ENCODE data around the gene TNFRSF6B. TPM values are rescaled to one million over a fixed set of nuclear protein-coding genes. Genes with fewer than 3 reads are reported as not detected.

TNFRSF6B gene
- total and polyA plus RNA-seq, 2 donors (not counting 3 experiments of a cell fraction or from before 2014, with no cell fraction given): 0.69 to 11.3 TPM

DNA sequence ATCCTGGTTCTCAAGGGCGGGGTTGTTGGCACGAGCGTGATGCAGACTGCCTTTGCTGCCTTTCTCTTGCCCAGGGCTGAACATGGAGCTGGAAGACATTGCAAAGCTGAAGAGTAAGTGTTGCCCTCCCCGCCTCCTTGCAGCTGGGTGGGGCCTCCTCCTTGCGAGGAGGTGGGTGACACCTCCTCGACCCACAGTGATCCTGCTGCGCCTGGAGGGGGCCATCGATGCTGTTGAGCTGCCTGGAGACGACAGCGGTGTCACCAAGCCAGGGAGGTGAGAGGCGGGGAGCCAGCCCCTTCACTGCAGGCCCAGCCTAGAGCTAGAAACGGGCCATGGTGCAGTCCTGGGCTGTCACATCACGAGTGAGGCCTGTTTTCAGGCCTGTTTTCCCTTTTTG lies 18.4 kb upstream of the TNFRSF6B start:
- Histone ChIP-seq H3K9me3 (replicated peaks; ENCODE audit: control insufficient read depth, insufficient read depth, low read length) (no peaks in the 10 kb centered on the region), H3K27me3 (ENCODE audit: control insufficient read depth in 2 of 2, insufficient read depth in 2 of 2, low read length in 2 of 2) (no peaks in the 10 kb centered on the region), H3K27ac (ENCODE audit: insufficient read depth, low read depth, low read length) (no peak overlapping the region), H3K9ac (replicated peaks; ENCODE audit: extremely low read depth, insufficient read depth, low read length) (no peak overlapping the region), H3K4me2 (ENCODE audit: insufficient read depth, low read length) (no peak overlapping the region), H3K36me3 (ENCODE audit: control insufficient read depth in 2 of 2, extremely low read depth in 1 of 2, insufficient read depth in 2 of 2, low read length in 2 of 2) (peaks cover 0 to 12% of the 10 kb centered on the region in 2 experiments), H3K4me1 (ENCODE audit: control insufficient read depth, extremely low read depth, insufficient read depth, low read length) (peaks cover 21% of the 10 kb centered on the region), H2AFZ (ENCODE audit: low read depth, low read length) (no peak overlapping the region), H4K20me1 (replicated peaks; ENCODE audit: control insufficient read depth, extremely low read depth, insufficient read depth, low read length) (no peaks in the 10 kb centered on the region), H3K9me1 (replicated peaks; ENCODE audit: control insufficient read depth, extremely low read depth, insufficient read depth, low read length) (no peaks in the 10 kb centered on the region), H3K79me2 (ENCODE audit: control insufficient read depth, insufficient read depth, low read length) (no peaks in the 10 kb centered on the region), H3K4me3 (replicated peaks in 1 of 3; ENCODE audit: insufficient read depth in 1 of 3, low read depth in 1 of 3, low read length in 3 of 3) (no peak overlapping the region)
- DNase-seq (ENCODE audit: low read depth, low spot score): no peak
- FAIRE-seq: no peak
- ChIA-PET CTCF (no interaction called here), POLR2A (no interaction called here)
- intact Hi-C loops (cut with micrococcal nuclease) (no loop called here), dilution Hi-C loops (cut with MboI; ENCODE audit: extremely low pct_ligation_motif_present, low sequenced_read_pairs) (no loop called here)
- BruUV-seq (replicated peaks): no TSS peak
- no peak for TF ChIP-seq MYC (IDR thresholded peaks at IDR 0.05; ENCODE audit: low read depth, low read length)
- no peak for TF ChIP-seq JUN (IDR thresholded peaks at IDR 0.05; ENCODE audit: borderline replicate concordance, insufficient read depth, insufficient read length, low read depth)
- TF ChIP-seq FOS (IDR thresholded peaks at IDR 0.05; ENCODE audit: borderline replicate concordance, insufficient read depth, low read length): no peak
- TF ChIP-seq GATA2 (IDR thresholded peaks at IDR 0.05; ENCODE audit: insufficient read depth, insufficient read length, low read depth, low read length): no peak
- no peak for TF ChIP-seq EZH2 (IDR thresholded peaks at IDR 0.05; ENCODE audit: borderline replicate concordance, low read depth, low read length, severe bottlenecking)
- TF ChIP-seq, protein P1, sequence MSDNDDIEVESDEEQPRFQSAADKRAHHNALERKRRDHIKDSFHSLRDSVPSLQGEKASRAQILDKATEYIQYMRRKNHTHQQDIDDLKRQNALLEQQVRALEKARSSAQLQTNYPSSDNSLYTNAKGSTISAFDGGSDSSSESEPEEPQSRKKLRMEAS (IDR thresholded peaks at IDR 0.05; ENCODE audit: insufficient read depth, insufficient read length): no peak
- TF ChIP-seq POLR2A (IDR thresholded peaks at IDR 0.05; ENCODE audit: low read depth, low read length): no peak
- TF ChIP-seq POLR2AphosphoS5 (IDR thresholded peaks at IDR 0.05; ENCODE audit: insufficient read depth, low read depth, low read length): no peak
- TF ChIP-seq, protein P2, sequence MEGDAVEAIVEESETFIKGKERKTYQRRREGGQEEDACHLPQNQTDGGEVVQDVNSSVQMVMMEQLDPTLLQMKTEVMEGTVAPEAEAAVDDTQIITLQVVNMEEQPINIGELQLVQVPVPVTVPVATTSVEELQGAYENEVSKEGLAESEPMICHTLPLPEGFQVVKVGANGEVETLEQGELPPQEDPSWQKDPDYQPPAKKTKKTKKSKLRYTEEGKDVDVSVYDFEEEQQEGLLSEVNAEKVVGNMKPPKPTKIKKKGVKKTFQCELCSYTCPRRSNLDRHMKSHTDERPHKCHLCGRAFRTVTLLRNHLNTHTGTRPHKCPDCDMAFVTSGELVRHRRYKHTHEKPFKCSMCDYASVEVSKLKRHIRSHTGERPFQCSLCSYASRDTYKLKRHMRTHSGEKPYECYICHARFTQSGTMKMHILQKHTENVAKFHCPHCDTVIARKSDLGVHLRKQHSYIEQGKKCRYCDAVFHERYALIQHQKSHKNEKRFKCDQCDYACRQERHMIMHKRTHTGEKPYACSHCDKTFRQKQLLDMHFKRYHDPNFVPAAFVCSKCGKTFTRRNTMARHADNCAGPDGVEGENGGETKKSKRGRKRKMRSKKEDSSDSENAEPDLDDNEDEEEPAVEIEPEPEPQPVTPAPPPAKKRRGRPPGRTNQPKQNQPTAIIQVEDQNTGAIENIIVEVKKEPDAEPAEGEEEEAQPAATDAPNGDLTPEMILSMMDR (IDR thresholded peaks at IDR 0.05; ENCODE audit: extremely low read depth in 1 of 2, insufficient read depth in 1 of 2, low read depth in 1 of 2, low read length in 2 of 2): no peak
